VCaP (cell line): ENCODE measurements around the gene DNAJB6.

Source experiments
- H3K27ac ChIP-seq: fragments of 450-650 bp; 2 replicates; pipeline ENCODE4 v1.5.1; 2017
- CTCF ChIP-seq: fragments of 450-650 bp; conservative IDR thresholded peaks from 2 replicates; pipeline ENCODE4 v1.5.1; 2017; ENCODE audit warnings: mild to moderate bottlenecking, moderate library complexity

DNAJB6 gene

GRCh38 chr7:157413881-157414701, 77.3 kb downstream of the DNAJB6 start:
- TF ChIP-seq CTCF = no peak
- H3K27ac ChIP-seq = no peak overlapping the region

DNA sequence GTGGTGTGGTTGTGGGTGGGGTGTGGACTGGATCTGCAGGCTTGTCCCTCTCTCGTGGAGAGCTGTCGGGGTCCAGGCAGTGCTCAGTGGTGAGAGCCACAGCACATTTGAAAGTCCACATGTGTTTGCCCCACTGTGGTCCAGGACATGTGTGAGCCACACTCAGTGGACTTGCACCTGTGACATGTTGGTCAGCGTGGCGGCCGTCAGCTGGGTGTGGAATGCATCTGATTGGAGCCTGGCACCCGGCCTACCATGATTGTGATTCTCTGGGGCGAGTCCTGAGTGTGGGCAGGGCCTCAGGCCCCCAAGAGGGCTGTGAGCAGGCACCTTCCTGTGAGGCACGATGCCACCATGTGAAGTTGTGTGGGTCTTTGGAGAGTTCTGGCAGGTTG, 77.9 kb downstream of the DNAJB6 start:
- TF ChIP-seq CTCF = no peak
- H3K27ac ChIP-seq = no peak overlapping the region

DNA sequence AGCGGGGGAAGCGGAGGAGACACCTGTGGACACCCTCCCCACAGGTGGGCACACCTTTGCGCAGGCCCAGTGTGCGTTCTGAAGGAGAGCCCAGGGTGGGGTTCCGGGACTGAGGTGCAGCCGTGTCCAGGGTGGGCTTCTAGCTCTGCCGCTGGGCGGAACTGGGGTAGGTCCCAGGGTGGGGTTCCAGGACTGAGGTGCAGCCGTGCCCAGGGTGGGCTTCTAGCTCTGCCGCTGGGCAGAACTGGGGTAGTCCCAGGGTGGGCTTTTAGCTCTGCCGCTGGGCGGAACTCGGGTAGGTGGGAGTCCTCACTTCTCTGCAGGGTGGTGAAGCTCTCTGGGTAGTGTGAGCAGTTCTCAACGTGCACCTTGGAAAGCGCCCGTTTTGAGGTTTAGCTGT, 78.7 kb downstream of the DNAJB6 start:
- no peak for TF ChIP-seq CTCF
- no peak overlapping the region for H3K27ac ChIP-seq

- no peak overlapping the region for H3K27ac ChIP-seq
- no peak for TF ChIP-seq CTCF
Observed at GRCh38 chr7:157416011-157416410, 79.2 kb downstream of the DNAJB6 start.

DNA sequence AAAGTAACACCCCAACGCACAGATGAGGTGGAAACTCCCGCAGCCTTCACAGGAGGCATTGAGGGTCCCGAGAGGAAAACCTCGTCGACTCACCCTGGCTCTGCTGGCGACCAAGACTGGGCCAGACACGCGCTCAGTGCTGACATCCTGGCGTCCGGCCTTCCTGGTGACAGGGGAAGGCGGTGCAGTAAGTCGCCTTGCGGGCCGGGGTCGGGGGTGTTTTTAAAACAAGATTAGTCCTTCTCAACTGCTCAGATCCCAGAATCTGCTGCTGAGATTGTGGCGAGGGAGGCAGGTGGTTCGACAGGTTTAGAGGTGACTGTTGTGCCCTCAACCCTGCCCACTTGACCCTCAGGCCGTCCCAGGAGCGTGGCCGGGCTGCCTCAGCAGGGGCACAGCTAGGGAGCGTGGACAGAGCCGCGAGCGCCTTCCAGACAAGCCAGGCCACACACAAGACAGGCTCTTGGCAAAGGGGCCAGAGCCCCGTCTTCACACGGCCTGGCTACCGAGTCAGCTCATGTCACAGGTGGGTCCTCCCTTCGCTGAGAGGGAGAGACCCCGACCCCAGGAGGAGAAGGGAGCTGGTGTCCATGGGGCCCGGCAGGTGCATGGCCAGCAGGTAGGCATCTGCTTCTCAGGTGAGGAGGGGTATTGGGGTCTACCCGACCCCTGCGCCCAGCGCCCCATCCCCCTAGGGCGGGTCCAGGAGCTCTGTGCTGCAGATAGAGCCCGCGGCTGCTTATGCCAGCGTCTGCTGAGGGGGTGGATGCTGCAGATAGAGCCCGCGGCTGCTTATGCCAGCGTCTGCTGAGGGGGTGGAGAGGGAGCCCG, 81.6 kb downstream of the DNAJB6 start:
- no peak overlapping the region for H3K27ac ChIP-seq
- no peak for TF ChIP-seq CTCF

GRCh38 chr7:157419035-157419293, 82.2 kb downstream of the DNAJB6 start:
- TF ChIP-seq CTCF = no peak
- no peak overlapping the region for H3K27ac ChIP-seq

GRCh38 chr7:157422279-157422678, 85.5 kb downstream of the DNAJB6 start:
- H3K27ac ChIP-seq = no peak overlapping the region
- no peak for TF ChIP-seq CTCF
